PFSK-1 (cell line): Measurements from ENCODE around the gene NEDD4L.

Experiments used
- POLR2AphosphoS5 ChIP-seq: IDR thresholded peaks from 2 replicates; pipeline ENCODE4 v1.6.1; 2012; ENCODE audit warnings: low read depth, mild to moderate bottlenecking, control low read depth, low read length, moderate library complexity
- SIN3A ChIP-seq: IDR thresholded peaks from 2 replicates; pipeline ENCODE4 v1.6.1; 2012; ENCODE audit warnings: mild to moderate bottlenecking, low read length, moderate library complexity, borderline replicate concordance; ENCODE audit not compliant: insufficient read depth
- TAF1 ChIP-seq: IDR thresholded peaks from 2 replicates; pipeline ENCODE4 v1.6.1; 2012; ENCODE audit warnings: low read length, control low read depth, borderline replicate concordance; ENCODE audit not compliant: insufficient read depth

DNA sequence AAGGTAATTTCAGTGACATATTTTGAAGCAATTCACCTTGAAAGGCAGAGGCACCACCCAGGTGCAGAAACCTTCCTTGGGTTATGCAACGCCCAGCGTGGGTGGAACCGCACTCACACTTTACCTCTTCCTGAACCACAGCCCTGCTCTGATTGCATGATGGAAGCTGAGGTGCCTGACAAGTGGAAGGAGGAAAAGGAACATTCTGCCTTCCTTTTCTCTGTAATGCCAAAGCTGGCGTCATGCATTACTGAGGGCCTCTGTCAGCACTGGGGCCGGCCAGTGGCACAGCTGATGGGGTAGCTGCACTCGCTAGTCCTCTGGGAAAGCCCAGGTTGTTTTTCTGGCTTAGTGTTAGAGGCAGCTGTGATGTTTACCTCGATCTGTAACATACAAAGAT, 266.5 kb downstream of the NEDD4L start:
- no peak for TF ChIP-seq POLR2AphosphoS5
- no peak for TF ChIP-seq SIN3A
- TF ChIP-seq TAF1 = no peak
